K562 (cell line): Measurements from ENCODE around the gene SCFD2. TPM values are rescaled to one million over a fixed set of nuclear protein-coding genes. Genes with fewer than 3 reads are reported as not detected.

Experiments used
- ATAC-seq: fragments of 200-7000 bp; cut with Tn5 transposase; 3 replicates; pipeline ENCODE4 v1.9.1; 2020; ENCODE audit warnings: moderate library complexity
- BruUV-seq: library from RNA; stranded (reverse); fragments of 400-500 nt; replicated peaks from 2 replicates; lab custom pipeline; 2021; lab: Mats Ljungman, UMichigan
- CTCF ChIA-PET: fragments of 300-600 bp; formaldehyde crosslinking; extraction: SDS; loops from one replicate; lab custom pipeline; 2021; ENCODE audit warnings: low intra/inter-chr PET ratio; lab: Yijun Ruan, JAX
- POLR2A ChIA-PET: fragments of 300-600, 350-650 bp; sonication (Branson Sonifier 250); formaldehyde crosslinking; extraction: SDS; loops from one replicate; lab custom pipeline; 2021; ENCODE audit warnings: antibody characterized with exemption, inconsistent platforms; lab: Yijun Ruan, JAX
- DNase-seq, 4 experiments: peaks; one replicate each; pipeline versions ENCODE4 v3.0.0 to v3.0.0-alpha.2; 2011 to 2018; ENCODE audit warnings: low spot score in 3 of 4, mixed read lengths in 3 of 4; ENCODE audit errors: extremely low read depth in 1 of 4
- FAIRE-seq: peaks from 2 replicates; lab custom pipeline; 2011; peaks lifted over from hg19 to GRCh38; lab: Jason Lieb, UNC
- H2AFZ ChIP-seq: 2 replicates; pipeline ENCODE4 v1.6.0; 2011; ENCODE audit warnings: low read depth, low read length, control low read depth, inconsistent platforms
- H3K27ac ChIP-seq: fragments of 200-600 bp; 3 replicates; pipeline ENCODE4 v1.8.0; 2011; ENCODE audit warnings: low read depth, mild to moderate bottlenecking, control low read depth, inconsistent platforms, low read length, moderate library complexity, mixed read lengths; ENCODE audit errors: extremely low read depth
- H3K27me3 ChIP-seq, 2 experiments: fragments of 300-600 bp in 1 of 2; 2 replicates in 1 of 2; 3 replicates in 1 of 2; pipeline versions ENCODE4 v1.6.0 to v1.8.0; 2011; ENCODE audit warnings: inconsistent platforms in 2 of 2, low read length in 2 of 2, mild to moderate bottlenecking in 1 of 2, mixed read lengths in 1 of 2, moderate library complexity in 1 of 2; ENCODE audit not compliant: control insufficient read depth in 2 of 2, insufficient read depth in 2 of 2
- H3K36me3 ChIP-seq: fragments of 300-600 bp; 3 replicates; pipeline ENCODE4 v1.8.0; 2011; ENCODE audit warnings: mild to moderate bottlenecking, low read length, inconsistent platforms; ENCODE audit not compliant: control insufficient read depth, insufficient read depth
- H3K4me1 ChIP-seq, 2 experiments: fragments of 200-600 bp in 1 of 2; replicated peaks in 1 of 2; 2 replicates in 1 of 2; 3 replicates in 1 of 2; pipeline versions ENCODE4 v1.5.1 to v1.8.0; 2011; ENCODE audit warnings: inconsistent platforms in 2 of 2, low read length in 2 of 2, mild to moderate bottlenecking in 1 of 2, mixed read lengths in 1 of 2, moderate library complexity in 1 of 2; ENCODE audit not compliant: control insufficient read depth in 2 of 2, insufficient read depth in 2 of 2
- H3K4me2 ChIP-seq: 2 replicates; pipeline ENCODE4 v1.6.1; 2011; ENCODE audit warnings: low read length, control low read depth, inconsistent platforms, mixed read lengths; ENCODE audit not compliant: insufficient read depth
- H3K4me3 ChIP-seq: fragments of 200-600 bp; sonication (generic), shearing (Covaris generic); 2 replicates; pipeline ENCODE4 v1.5.1; 2016; ENCODE audit warnings: control low read depth, inconsistent platforms
- H3K79me2 ChIP-seq: fragments of 200-600 bp; 3 replicates; pipeline ENCODE4 v1.8.0; 2011; ENCODE audit warnings: low read length, inconsistent platforms; ENCODE audit not compliant: control insufficient read depth, insufficient read depth
- H3K9ac ChIP-seq, 2 experiments: 2 replicates each; pipeline versions ENCODE4 v1.6.0 to v1.6.1; 2011; ENCODE audit warnings: low read depth in 2 of 2, low read length in 2 of 2, control low read depth in 1 of 2, inconsistent platforms in 1 of 2, mild to moderate bottlenecking in 1 of 2, mixed read lengths in 1 of 2; ENCODE audit not compliant: insufficient read depth in 1 of 2
- H3K9me1 ChIP-seq: one replicate; pipeline ENCODE4 v1.6.0; 2011; ENCODE audit warnings: inconsistent platforms, mild to moderate bottlenecking, low read length, moderate library complexity; ENCODE audit not compliant: control insufficient read depth, insufficient read depth
- H3K9me3 ChIP-seq: replicated peaks from 2 replicates; pipeline ENCODE4 v1.5.1; 2011; ENCODE audit warnings: low read depth, low read length, inconsistent platforms; ENCODE audit not compliant: control insufficient read depth, insufficient read depth
- H4K20me1 ChIP-seq: replicated peaks from 2 replicates; pipeline ENCODE4 v1.6.1; 2011; ENCODE audit warnings: low read length, inconsistent platforms, mixed read lengths; ENCODE audit not compliant: control insufficient read depth, insufficient read depth
- HCFC1 ChIP-seq: IDR thresholded peaks from 2 replicates; pipeline ENCODE4 v1.6.1; 2012; ENCODE audit warnings: low read depth, low read length, improper control_type of control experiment
- HDAC2 ChIP-seq: fragments of 450-650 bp; IDR thresholded peaks from 2 replicates; pipeline ENCODE4 v1.6.1; 2016; ENCODE audit warnings: mild to moderate bottlenecking
- JUND ChIP-seq, 2 experiments: IDR thresholded peaks; 2 replicates in 1 of 2; 3 replicates in 1 of 2; pipeline ENCODE4 v1.6.1; 2011; ENCODE audit warnings: borderline replicate concordance in 2 of 2, low read depth in 2 of 2, low read length in 2 of 2, improper control_type of control experiment in 1 of 2, missing biosample characterization in 1 of 2, missing genetic modification characterization in 1 of 2, missing genetic modification reagents in 1 of 2
- NR1H2 ChIP-seq: sonication (generic); formaldehyde crosslinking; IDR thresholded peaks from 2 replicates; pipeline ENCODE4 v1.4.0; 2020; ENCODE audit warnings: mild to moderate bottlenecking, missing genetic modification reagents
- SMARCC2 ChIP-seq: fragments of 450-650 bp; IDR thresholded peaks from 2 replicates; pipeline ENCODE4 v1.6.1; 2017; ENCODE audit warnings: antibody characterized with exemption, moderate library complexity, mild to moderate bottlenecking, low read depth
- TSHZ1 ChIP-seq: fragments of 250-450 bp; sonication (Bioruptor Pico); IDR thresholded peaks from 2 replicates; pipeline ENCODE4 v1.4.0; 2020; ENCODE audit warnings: mild to moderate bottlenecking, moderate library complexity
- ZBTB9 ChIP-seq: fragments of 450-650 bp; formaldehyde crosslinking; IDR thresholded peaks from 2 replicates; pipeline ENCODE4 v1.4.0; 2020; ENCODE audit warnings: mild to moderate bottlenecking, moderate library complexity
- ZNF174 ChIP-seq: fragments of 250-450 bp; sonication (Bioruptor Pico); IDR thresholded peaks from 2 replicates; pipeline ENCODE4 v1.4.0; 2020; ENCODE audit warnings: mild to moderate bottlenecking
- WGBS: fragments of 100-300 bp; shearing (Covaris generic); methylation state at CpG from one replicate; pipeline ENCODE4 v1.1.6; 2016; ENCODE audit warnings: low coverage, mixed read lengths; ENCODE audit not compliant: insufficient coverage; ENCODE audit errors: missing lambda C conversion rate; 5-methylcytosine and 5-hydroxymethylcytosine counted together
- in situ Hi-C: fragments of 300-500 bp; cut with MboI; formaldehyde crosslinking; loops from 4 replicates; pipeline ENCODE4 v1.15.0; 2018; ENCODE audit warnings: inconsistent platforms, mixed read lengths
- intact Hi-C: fragments of 100-400 bp; cut with micrococcal nuclease; formaldehyde crosslinking; loops from 2 replicates; pipeline ENCODE4 v1.14.2; 2022
- polyA plus RNA-seq, 8 experiments: library from polyadenylated mRNA; depleted of rRNA in 4 of 8; stranded (reverse) in 5 of 8; unstranded in 3 of 8; fragments of >200 nt; fragmentation: Nextera tagmentation in 2 of 8; fragmentation: Illumina TruSeq in 1 of 8; extraction: Ambion mirVana in 2 of 8; extraction: Trizol in 1 of 8; gene quantifications; 2 replicates each; pipeline versions ENCODE4 v1.2.1 to v1.2.3, GENCODE V29; 2011 to 2014; ENCODE audit warnings: inconsistent platforms in 1 of 8, missing spikeins in 1 of 8
- total RNA-seq, 7 experiments: library from RNA; depleted of rRNA in 6 of 7; stranded (reverse); fragments of >200 nt in 6 of 7; fragmentation: Illumina TruSeq in 2 of 7; extraction: Trizol in 2 of 7; gene quantifications; 2 replicates each; pipeline versions ENCODE4 v1.2.1 to v1.2.3, GENCODE V29; 2011 to 2021; ENCODE audit warnings: low replicate concordance in 1 of 7

Gene SCFD2
- total and polyA plus RNA-seq, 9 of the 15 experiments (the other 6 are each of a cell fraction or from before 2014, with no cell fraction given): 5.7 to 30.3 (median 22.8) TPM

DNA sequence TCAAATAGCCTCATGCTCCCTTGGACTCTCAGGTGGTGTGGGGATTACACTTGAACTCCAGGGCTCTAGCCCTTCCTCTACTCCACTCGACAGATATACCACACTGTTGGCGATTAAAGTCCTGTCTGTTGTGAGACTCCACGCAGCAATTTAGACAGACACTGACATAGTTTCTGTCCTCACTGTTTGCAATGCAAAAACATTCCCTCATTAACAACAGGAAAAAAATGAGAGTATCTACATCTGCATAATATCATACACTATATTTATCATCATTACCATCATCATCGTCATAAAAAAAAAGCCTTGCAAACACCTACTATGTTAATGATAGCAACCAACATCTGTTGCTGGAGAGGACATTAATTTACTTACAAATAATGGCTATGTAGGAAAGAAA lies 371.3 kb downstream of the SCFD2 start:
- peaks cover 0 to 6% of the 10 kb centered on the region in 2 experiments; a peak in 2 of 5 replicates for H3K4me1 ChIP-seq
- H3K27ac ChIP-seq: no peak overlapping the region
- no TSS peak for BruUV-seq
- intact Hi-C loops (no loop called here), in situ Hi-C loops (no loop called here)
- no peak for DNase-seq
- no peaks in the 10 kb centered on the region for H3K79me2 ChIP-seq
- POLR2A ChIA-PET: interaction anchor here (0.6 kb wide), 1 partner anchor 736 kb away, joined by 3 read pairs; no protein-coding TSS in a partner anchor
- CTCF ChIA-PET: no interaction called here
- no peak overlapping the region for H3K4me3 ChIP-seq
- TF ChIP-seq HDAC2 (no peak), HCFC1 (no peak), JUND (IDR thresholded peaks at IDR 0.05; ENCODE audit: borderline replicate concordance, low read depth, low read length) (no peak), JUND (tag; IDR thresholded peaks at IDR 0.05; ENCODE audit: borderline replicate concordance, low read depth, low read length) (no peak), ZBTB9 (no peak), ZNF174 (CRISPR knock-in tag) (no peak), TSHZ1 (no peak), SMARCC2 (no peak), NR1H2 (CRISPR knock-in tag) (no peak)
- H3K27me3 ChIP-seq: no peaks in the 10 kb centered on the region
- H4K20me1 ChIP-seq: no peaks in the 10 kb centered on the region
- H2AFZ ChIP-seq: no peak overlapping the region
- no peaks in the 10 kb centered on the region for H3K36me3 ChIP-seq
- no peak overlapping the region for H3K4me2 ChIP-seq
- ATAC-seq: no peak
- 83% methylated on average over 4 of the region's 4 CpGs for WGBS
- H3K9me3 ChIP-seq: no peaks in the 10 kb centered on the region
- FAIRE-seq: no peak
- H3K9me1 ChIP-seq: no peaks in the 10 kb centered on the region
- H3K9ac ChIP-seq: no peak overlapping the region
